HG02981 (cell line): Measurements from ENCODE around the gene DET1.
"Not testable (repeated sequence)": the region's sequence is repeated elsewhere in the genome, so short reads cannot be mapped to it uniquely, and the experiment has no call there.

Experiments used
- ATAC-seq: cut with Tn5 transposase; IDR thresholded peaks from one replicate; pipeline ENCODE4 v1.9.1; 2021; ENCODE audit warnings: mild to moderate bottlenecking, moderate library complexity; ENCODE audit not compliant: unreplicated experiment

Gene DET1

DNA sequence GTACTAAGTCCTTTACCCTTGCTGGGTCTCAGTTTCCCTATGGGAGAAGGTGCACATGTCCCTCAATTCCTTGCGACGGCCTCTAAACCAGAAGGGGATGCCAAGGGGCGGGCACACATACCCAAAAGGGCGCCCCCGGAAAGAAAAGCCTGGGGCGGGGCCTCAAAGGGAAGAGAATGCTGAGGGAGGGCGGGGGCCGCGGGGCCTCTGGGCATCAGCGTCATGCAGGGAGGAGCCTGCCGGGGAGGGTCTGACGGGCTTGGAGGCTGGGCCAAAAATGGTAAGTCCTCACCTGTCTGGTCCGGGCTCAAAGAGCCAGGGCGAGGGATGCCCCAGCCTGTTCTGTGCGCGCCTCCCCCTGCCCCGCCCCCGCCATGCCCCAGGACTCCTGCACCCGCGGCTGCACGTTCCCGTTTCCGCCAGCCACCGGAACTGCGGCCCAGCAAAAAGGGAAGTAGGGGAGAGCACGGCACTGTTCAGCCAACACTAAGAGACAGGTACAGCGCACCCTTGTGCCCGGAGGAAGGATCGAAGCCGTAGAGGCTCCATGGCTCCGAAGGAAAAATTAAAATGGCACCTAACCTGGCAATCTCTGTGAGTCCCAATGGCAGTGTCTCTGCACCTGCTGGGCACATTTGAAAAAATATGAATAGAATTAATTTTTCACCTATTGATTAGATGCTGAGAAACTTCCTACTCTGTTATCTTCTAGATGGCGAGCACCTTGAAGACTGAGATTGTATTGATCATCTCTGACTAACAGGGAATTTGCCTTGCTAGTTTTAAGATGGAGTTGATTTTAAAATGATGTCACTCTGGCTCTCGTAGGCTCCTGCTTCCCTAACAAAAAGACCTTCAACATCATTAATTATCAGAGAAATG is at the start of gene DET1:
DET1 (minus strand) TSS at position 434 of the 882 bp plus-strand sequence. CDS start 14,976 bp downstream, outside the sequence.
- ATAC-seq, result peak; percentile 97

DNA sequence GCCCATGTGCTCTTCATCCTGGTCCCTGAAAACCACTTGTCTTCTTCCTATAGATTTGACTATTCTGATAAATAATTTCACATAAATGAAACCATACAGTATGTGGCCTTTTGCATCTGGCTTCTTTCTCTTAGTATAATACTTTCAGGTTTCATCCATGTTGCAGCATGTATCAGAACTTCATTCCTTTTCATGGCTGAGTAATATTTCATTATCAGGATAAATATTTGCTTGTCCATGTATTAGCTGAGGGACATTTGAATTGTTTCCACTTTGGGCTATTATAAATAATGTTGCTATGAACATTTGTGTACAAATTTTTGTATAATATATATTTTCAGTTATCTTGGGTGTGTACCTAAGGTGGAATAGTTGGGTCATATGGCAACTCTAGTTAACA is 44.9 kb upstream of the DET1 start:
- ATAC-seq, result no peak

DNA sequence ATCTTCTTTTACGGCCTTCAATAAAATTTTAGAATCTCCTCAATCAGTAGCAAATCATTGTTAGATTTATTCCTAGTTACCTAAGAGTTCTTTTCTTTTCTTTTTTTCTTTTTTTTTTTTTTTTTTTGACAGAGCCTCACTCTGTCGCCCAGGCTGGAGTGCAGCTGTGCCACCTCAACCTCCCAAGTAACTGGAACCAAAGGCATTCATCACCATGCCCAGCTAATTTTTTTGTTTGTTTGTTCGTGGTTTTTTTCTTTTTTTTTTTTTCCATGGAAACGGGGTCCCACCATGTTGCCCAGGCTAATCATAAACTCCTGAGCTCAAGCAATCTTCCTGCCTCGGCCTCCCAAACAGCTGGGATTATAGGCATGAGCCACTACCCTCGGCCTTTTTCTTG is 44.3 kb upstream of the DET1 start:
- ATAC-seq, result no peak

DNA sequence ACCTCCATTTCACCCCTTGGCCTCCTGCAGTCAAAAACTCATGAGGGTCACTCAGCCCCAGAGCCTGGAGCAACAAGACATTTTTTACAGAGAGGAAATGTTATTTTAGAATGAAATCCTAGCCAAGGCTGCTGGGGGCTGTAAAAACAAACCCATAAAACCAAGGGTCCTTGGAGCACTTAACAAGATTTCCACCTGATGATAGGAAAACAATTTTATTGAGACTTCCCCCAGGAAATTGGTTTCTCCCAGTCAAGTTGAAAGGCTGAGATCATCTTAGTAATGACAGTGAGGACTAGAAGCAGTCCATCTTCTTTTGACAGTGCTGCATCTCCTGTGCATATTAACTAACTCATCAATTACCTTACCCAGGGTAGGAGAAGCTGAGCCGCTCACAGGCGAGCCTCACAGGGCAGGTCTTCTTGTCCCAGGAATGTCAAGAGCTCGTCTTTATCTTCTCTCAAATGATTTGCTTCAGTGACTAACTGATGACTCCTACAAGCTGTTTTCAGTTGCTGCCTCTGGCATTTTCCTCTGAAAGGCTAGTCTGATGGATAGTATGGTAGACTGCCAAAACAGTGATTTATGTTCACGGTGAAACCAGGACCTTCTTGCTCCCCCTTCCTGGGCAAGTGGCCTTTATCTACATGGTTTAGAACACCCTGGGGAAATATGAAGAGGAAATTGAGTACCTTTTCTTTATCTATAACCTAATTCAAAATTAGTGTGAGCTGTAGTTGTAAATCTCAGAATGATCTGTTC is 40.1 kb upstream of the DET1 start:
- no peak for ATAC-seq

DNA sequence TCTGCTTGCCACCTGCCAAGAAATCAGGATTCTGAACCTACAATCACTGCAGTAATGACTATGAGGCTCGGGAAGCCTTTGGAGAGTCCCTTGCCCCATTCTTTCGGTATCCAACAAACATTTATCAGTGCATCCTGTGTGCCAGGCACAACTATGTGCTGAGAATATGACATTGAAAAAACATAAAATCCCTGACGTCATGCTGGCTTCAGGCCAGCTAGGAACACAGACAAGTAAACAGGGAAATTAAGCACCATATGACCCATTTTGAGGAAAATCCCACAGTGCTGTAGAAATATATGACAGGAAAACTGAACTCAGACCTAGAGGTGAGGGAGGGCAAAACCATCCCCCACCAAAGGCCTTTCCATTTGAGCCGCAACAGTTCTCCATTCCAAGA is 34.1 kb upstream of the DET1 start:
- no peak for ATAC-seq

DNA sequence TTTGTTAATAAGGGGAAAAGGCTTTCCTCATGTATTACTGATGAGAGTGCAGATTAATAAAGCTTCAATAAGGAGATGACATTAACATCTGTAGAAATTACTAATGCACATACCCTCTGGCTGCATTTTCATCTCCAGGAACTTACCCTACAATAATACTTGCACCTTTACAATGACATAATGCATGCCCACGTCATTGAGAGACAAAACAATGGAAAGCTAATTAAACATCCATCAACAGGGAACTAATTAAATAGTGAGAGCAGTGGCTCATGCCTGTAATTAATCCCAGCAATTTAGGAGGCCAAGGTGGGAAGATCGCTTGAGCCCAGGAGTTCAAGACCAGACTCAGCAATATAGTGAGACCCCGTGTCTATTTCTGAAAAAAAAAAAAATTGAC is 32.8 kb upstream of the DET1 start:
- ATAC-seq, result no peak

DNA sequence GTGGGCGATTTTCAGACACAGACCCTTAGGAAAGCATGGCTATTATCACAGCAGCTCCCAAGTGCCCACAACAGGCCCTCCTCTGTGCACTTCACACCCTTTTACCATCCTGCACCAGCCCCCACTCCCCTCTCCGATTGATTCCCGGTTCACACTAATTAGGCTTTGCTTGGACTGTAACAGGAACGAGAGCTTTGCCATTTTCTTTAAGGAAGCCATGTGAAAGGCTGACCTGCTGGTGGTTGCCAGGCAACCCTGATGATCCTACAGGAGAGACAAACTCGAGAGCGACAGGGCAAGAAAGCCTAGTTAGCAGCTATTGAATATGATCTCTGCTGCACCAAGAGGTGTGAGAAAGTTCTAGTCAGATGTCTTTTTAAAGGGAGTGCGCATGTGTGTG is 28.2 kb upstream of the DET1 start:
- no peak for ATAC-seq

DNA sequence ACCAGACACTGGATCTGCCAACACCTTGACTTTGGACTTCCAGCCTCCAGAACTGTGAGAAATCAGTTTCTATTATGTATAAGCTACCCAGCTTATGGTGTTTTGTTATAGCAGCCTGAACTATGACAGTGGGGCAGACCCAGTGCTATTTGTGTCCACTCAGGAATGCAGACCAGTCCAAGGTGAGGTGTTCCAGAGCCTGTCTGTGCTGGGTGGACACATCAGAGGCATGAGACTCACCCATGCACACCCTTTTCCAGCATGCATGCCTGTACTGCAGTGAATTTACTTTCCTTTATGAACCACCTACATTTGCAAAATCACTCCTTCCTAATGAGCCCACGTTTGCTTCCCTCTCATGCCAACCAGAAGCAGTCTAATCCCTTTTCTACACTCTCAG is 27.6 kb upstream of the DET1 start:
- ATAC-seq, result no peak

DNA sequence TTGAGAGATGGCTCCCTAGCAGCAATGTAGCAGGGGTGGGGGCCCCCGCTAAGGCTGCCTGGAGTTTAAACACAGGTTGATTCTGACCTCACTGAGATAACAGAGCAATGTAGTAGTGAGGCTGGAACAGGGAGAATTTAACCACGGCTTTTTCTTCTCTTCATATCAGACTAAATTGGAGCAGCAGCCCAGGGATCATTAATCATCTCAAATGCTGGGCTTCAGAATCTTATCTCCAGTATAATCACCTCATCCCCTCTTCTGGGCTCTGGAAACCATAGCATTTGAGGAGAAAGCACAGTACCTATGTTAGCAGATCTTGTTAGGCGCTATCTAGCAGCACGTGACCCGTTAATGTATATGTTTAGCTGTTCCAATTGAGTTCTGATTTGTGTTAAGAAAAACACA is 25.4 kb upstream of the DET1 start:
- no peak for ATAC-seq

DNA sequence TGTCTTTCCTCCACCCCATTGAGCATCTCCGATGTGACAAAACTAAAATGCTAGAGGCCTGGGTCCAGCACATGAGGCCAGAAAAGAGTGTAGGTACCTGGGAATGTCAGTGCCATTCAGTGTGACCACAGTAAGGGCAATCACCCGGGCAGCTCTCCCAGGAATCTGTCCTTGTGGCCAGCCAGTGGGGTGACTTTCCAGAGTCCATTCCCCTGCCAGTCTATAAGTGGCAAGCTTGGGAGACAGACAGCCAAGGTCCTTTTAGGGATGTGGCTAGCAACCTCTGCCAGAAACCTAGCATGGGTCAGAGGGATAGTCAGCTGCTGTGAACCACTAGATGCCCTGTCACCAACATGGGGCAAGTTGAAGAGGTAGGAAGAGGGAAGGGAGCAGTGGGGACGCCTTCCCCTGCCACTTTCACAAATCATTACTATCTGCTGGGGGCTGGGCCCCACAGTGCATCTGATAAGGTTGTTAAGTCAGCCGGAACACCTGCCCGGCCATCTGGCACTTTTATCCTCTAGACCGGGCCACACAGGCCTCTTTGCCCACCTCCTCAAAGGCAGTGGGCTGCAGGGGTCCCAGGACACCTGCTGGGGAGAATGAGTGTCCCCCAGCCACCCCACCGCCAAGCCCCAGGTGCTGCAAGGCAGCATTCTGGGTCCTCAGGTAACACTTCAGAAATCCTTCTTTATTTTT is 24.8 kb upstream of the DET1 start:
- no peak for ATAC-seq

DNA sequence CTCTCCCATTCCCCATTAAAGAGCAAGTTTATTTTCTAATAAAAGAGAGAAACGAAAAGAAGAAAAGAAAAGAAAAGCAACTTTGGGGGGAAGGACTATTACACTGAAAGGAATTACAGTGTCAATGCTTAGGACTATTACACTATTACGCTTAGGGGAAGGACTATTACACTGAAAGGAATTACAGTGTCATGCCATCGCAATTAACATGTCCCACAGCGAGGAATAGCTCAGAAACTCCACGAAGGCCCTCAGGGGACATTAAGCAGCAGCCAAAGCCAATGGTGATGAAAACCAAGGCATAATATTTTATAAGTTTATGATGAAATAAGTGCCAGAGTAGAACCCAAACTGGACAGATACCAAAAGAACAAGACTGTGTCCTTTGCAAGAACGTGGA is 22.1 kb upstream of the DET1 start:
- ATAC-seq, result no peak

DNA sequence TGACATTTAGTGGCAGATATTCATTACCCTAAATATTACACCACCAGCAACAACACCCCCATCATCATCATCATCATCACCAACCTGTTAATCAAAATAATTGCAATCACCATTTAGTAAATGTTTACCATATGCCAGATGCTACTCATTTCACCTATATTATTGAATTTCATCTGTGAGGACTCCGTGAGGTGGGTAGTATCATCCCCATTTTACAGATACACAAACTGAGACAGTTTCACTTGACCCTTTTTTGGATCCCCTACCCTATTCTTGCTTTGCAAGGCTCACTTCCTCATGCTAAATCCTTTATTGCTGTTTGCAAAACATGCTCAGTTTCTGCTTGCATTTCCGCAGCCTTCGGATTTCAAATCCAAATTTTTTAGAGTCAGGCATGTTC is 18.3 kb upstream of the DET1 start:
- no peak for ATAC-seq

DNA sequence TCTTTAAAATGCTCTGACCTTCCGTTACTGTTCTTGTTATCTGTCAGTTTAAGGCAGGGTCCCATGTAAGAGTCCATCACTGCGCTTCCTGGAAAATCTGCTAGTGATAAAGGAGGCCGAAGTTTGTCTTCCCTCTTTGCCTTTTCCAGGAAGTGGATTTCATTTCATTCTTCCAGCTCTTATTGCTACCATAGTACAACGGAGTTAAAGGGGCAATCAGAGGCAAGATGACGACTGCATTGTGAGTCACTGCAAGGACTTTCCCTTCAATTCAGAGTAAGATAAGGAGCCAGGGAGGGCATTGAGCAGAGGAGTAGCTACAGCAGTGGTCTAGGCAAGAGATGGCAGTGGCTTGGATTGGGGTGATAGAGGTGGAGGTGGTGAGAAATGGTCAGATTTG is 17.2 kb upstream of the DET1 start:
- ATAC-seq, result no peak

DNA sequence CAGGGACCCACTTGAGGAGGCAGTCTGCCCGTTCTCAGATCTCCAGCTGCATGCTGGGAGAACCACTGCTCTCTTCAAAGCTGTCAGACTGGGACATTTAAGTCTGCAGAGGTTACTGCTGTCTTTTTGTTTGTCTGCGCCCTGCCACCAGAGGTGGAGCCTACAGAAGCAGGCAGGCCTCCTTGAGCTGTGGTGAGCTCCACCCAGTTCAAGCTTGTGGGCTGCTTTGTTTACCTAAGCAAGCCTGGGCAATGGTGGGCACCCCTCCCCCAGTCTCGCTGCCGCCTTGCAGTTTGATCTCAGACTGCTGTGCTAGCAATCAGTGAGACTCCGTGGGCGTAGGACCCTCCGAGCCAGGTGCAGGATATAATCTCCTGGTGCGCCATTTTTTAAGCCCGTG is 13.1 kb upstream of the DET1 start:
- not testable (repeated sequence) for ATAC-seq

DNA sequence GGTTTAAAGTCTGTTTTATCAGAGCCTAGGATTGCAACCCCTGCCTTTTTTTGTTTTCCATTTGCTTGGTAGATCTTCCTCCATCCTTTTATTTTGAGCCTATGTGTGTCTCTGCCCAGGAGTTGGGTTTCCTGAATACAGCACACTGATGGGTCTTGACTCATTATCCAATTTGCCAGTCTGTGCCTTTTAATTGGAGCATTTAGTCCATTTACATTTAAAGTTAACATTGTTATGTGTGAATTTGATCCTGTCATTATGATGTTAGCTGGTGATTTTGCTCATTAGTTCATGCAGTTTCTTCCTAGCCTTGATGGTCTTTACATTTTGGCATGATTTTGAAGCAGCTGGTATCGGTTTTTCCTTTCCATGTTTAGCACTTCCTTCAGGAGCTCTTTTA is 11.5 kb upstream of the DET1 start:
- not testable (repeated sequence) for ATAC-seq

DNA sequence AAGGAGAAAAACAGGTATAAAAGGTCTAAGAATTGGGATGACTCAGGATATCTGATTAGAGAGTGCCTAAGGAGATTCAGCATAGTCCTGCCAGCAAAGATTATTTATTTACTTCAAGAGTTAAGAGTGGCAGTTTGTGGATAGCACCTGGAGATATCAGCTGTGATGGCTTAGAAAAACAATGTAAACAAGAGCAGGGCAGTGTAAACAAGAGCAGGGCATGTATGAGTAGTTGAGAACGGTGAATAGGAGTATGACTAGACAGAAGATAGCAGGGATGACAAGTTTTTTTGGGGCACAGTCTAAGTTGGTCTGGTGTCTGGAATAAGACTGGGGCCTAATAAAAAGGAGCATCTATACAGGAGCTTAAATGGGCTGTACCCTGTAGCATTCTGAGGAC is 1.5 kb upstream of the DET1 start:
- ATAC-seq, result not testable (repeated sequence)

DNA sequence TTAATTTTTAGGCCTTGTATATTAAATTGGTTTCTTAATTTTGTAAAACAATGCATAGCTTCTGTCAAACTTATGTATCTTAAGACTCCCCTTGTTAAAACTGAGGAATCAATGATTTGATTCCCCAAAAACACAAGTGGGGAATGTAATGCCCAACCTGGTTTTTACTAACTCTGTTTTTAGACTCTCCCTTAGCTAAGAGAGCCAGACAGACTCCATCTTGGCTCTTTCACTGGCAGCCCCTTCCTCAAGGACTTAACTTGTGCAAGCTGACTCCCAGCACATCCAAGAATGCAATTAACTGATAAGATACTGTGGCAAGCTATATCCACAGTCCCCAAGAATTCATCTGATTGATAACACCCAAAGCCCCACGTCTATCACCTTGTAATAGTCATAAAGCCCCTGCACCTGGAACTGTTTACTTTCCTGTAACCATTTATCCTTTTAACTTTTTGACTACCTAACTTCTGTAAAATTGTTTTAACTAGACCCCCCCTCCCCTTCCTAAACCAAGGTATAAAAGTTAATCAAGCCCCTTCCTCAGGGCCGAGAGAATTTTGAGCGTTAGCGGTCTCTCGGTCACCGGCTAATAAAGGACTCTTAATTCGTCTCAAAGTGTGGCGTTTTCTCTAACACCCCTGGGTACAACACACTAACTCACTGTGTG is 768 bp downstream of the DET1 start:
- not testable (repeated sequence) for ATAC-seq

DNA sequence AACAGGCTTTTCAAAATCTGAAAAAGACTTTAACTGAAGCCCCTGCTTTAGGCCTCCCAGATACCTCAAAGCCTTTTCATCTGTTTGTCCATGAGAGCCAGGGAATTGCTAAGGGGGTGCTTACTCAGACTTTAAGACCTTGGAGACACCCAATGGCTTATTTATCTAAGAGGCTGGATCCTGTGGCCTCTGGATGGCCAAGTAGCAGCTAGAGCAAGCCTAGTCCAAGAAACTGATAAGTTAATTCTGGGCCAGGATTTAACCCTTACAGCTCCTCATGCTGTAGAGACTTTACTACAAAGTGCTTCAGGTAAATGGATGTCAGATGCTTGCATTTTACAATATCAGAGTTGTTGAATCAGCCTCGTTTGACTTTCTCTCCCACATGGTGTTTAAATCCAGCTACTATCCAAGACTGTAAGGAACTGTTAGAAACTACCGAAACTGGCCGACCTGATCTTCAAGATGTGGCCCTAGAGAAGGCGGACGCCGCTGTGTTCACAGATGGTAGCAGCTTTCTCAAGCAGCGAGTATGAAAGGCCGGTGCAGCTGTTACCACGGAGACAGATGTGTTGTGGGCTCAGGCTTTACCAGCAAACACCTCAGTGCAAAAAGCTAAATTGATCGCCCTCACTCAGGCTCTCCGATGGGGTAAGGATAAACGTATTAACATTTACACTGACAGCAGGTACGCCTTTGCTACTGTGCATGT is 3.3 kb downstream of the DET1 start:
- ATAC-seq, result no peak

DNA sequence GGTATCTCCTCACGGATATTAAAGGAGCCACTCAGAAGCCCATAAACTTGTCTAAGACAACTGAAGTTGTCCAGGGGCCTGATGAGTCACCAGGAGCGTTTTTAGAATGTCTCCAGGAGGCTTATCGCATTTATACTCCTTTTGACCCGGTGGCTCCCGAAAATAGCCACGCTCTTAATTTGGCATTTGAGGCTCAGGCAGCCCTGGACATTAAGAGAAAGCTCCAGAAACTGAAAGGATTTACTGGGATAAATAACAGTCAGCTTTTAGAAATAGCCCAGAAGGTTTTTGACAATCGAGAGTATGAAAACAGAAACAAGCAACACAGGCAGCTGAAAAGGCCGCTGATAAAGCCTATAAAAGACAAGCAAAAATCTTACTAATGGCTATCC is 4.1 kb downstream of the DET1 start:
- ATAC-seq, result no peak

DNA sequence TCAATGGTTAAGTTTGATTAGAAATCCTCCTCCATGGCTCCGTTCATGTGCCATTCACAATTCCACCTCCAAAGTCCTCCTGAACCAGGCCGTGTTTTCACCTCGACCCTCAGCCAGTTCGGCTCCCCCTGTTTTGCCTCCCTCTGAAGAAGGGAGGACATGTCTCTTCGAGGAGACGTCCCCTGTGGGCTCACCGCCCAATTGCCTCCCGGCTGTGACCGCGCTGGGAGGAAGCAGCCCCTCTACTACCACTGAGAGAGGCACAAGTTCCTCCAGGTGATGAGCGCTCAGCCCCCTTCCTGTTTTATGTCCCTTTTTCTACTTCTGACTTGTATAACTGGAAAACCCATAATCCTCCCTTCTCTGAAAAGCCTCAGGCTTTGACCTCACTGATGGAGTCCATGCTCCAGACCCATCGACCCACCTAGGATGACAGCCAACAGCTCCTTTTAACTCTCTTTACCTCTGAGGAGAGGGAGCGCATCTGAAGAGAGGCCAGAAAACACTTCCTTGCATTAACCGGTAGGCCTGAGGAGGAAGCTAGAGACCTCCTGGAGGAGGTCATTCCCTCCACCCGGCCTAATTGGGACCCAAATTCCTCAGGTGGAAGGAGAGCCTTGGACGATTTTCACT is 4.7 kb downstream of the DET1 start:
- no peak for ATAC-seq
